Activated T-helper 9 cell treated with anti-CD3 and anti-CD28 coated beads, Interleukin-2, amount 50 U/mL, for 16 hours (primary cell): ENCODE measurements around the gene CMTR1.
"Not testable (repeated sequence)": the region's sequence is repeated elsewhere in the genome, so short reads cannot be mapped to it uniquely, and the experiment has no call there.

ENCODE experiments used
- DNase-seq: peaks from one replicate; pipeline ENCODE4 v3.0.0-alpha.2; 2020; ENCODE audit warnings: low read depth

The CMTR1 gene

GRCh38 chr6:37435816-37436215 lies 2.8 kb downstream of the CMTR1 start:
- no peak for DNase-seq

- no peak for DNase-seq
These were observed 5.9 kb downstream of the CMTR1 start for GRCh38 chr6:37438930-37439329.

GRCh38 chr6:37441651-37442050 lies 8.6 kb downstream of the CMTR1 start:
- DNase-seq: no peak

GRCh38 chr6:37442416-37443215 lies 9.6 kb downstream of the CMTR1 start:
- DNase-seq: no peak

- DNase-seq: not testable (repeated sequence)
These were observed 10.2 kb downstream of the CMTR1 start for GRCh38 chr6:37443216-37443542.

GRCh38 chr6:37449984-37450383 lies 17.0 kb downstream of the CMTR1 start:
- no peak for DNase-seq

GRCh38 chr6:37451441-37452193 lies 18.6 kb downstream of the CMTR1 start:
- DNase-seq: no peak

GRCh38 chr6:37452522-37452921 lies 19.5 kb downstream of the CMTR1 start:
- DNase-seq: no peak

GRCh38 chr6:37454420-37455140 lies 21.6 kb downstream of the CMTR1 start:
- DNase-seq: no peak

GRCh38 chr6:37456126-37456525 lies 23.1 kb downstream of the CMTR1 start:
- DNase-seq: no peak

- no peak for DNase-seq
These were observed 24.0 kb downstream of the CMTR1 start for GRCh38 chr6:37456816-37457560.

GRCh38 chr6:37459981-37460800 lies 27.2 kb downstream of the CMTR1 start:
- DNase-seq: no peak

GRCh38 chr6:37460805-37461204 lies 27.8 kb downstream of the CMTR1 start:
- no peak for DNase-seq

- DNase-seq: no peak
These were observed 30.1 kb downstream of the CMTR1 start for GRCh38 chr6:37463110-37463509.

GRCh38 chr6:37467718-37468117 lies 34.7 kb downstream of the CMTR1 start:
- DNase-seq: no peak

GRCh38 chr6:37473364-37474095 lies 40.5 kb downstream of the CMTR1 start:
- DNase-seq: no peak

- DNase-seq: no peak
These were observed 41.3 kb downstream of the CMTR1 start for GRCh38 chr6:37474316-37474715.

GRCh38 chr6:37477191-37477590 lies 44.2 kb downstream of the CMTR1 start:
- DNase-seq: no peak

GRCh38 chr6:37477656-37478435 lies 44.8 kb downstream of the CMTR1 start:
- DNase-seq: no peak

GRCh38 chr6:37478827-37479226 lies 45.8 kb downstream of the CMTR1 start:
- DNase-seq: no peak
